Mesodermal cell (in vitro differentiated cells): ENCODE measurements around the gene NUMA1.

Experiments
- H3K27ac ChIP-seq: 2 replicates; pipeline ENCODE4 v1.7.0; 2013; ENCODE audit warnings: mild to moderate bottlenecking, low read depth, low read length, moderate library complexity; ENCODE audit not compliant: severe bottlenecking
- H3K36me3 ChIP-seq: 2 replicates; pipeline ENCODE4 v1.7.1; 2013; ENCODE audit warnings: mild to moderate bottlenecking, low read length, moderate library complexity; ENCODE audit not compliant: control insufficient read depth, insufficient read depth
- H3K4me1 ChIP-seq: one replicate; pipeline ENCODE4 v1.7.1; 2013; ENCODE audit warnings: mild to moderate bottlenecking, low read length; ENCODE audit not compliant: insufficient read depth, control insufficient read depth, poor library complexity, severe bottlenecking
- H3K4me3 ChIP-seq: 2 replicates; pipeline ENCODE4 v1.7.0; 2013; ENCODE audit warnings: low read length, control low read depth, mild to moderate bottlenecking; ENCODE audit not compliant: insufficient read depth, poor library complexity, severe bottlenecking; ENCODE audit errors: extremely low read depth
- H3K9me3 ChIP-seq: 2 replicates; pipeline ENCODE4 v1.7.1; 2013; ENCODE audit warnings: mild to moderate bottlenecking, low read length, moderate library complexity; ENCODE audit not compliant: control insufficient read depth
- WGBS, 2 experiments: methylation state at CpG; one replicate each; pipeline ENCODE4 v1.1.5; 2013; ENCODE audit warnings: missing lambda C conversion rate in 2 of 2; ENCODE audit not compliant: insufficient coverage in 2 of 2; 5-methylcytosine and 5-hydroxymethylcytosine counted together

Gene NUMA1

GRCh38 chr11:71963468-71963867 lies 116.9 kb downstream of the NUMA1 start:
- Histone ChIP-seq H3K36me3 (peaks cover 62% of the 10 kb centered on the region), H3K27ac (no peak overlapping the region), H3K9me3 (no peaks in the 10 kb centered on the region), H3K4me3 (no peak overlapping the region), H3K4me1 (peaks cover 3% of the 10 kb centered on the region)
- 86 to 96% methylated on average over 5 to 7 of the region's 8 CpGs for WGBS, 2 experiments

- WGBS, 2 experiments = no CpG with 5 or more reads among the region's 2 CpGs
- H3K36me3 ChIP-seq = peaks cover 57% of the 10 kb centered on the region
- peak overlapping the region; percentile 55 for H3K27ac ChIP-seq
- no peak overlapping the region for H3K4me3 ChIP-seq
- H3K9me3 ChIP-seq = no peaks in the 10 kb centered on the region
- H3K4me1 ChIP-seq = peaks cover 3% of the 10 kb centered on the region
Observed at GRCh38 chr11:71962428-71963038, 117.8 kb downstream of the NUMA1 start.

GRCh38 chr11:71955898-71956456 lies 124.4 kb downstream of the NUMA1 start:
- peaks cover 27% of the 10 kb centered on the region for H3K36me3 ChIP-seq
- H3K4me1 ChIP-seq = no peaks in the 10 kb centered on the region
- no CpG with 5 or more reads among the region's 3 CpGs for WGBS, 2 experiments
- H3K27ac ChIP-seq = no peak overlapping the region
- H3K9me3 ChIP-seq = no peaks in the 10 kb centered on the region
- no peak overlapping the region for H3K4me3 ChIP-seq
